GM12865 (cell line): ENCODE results near the gene CDH4.

Experiments used
- DNase-seq: peaks from one replicate; pipeline ENCODE4 v3.0.0; 2010; ENCODE audit warnings: low read depth
- H3K4me3 ChIP-seq: 2 replicates; pipeline ENCODE4 v1.5.1; 2011; ENCODE audit warnings: mild to moderate bottlenecking, low read depth, low read length, control low read depth
- TF ChIP-seq, protein P1 (sequence below): IDR thresholded peaks from 2 replicates; pipeline ENCODE4 v1.5.1; 2011; ENCODE audit warnings: low read length, control low read depth, low read depth, inconsistent platforms; ENCODE audit not compliant: insufficient read depth; ENCODE audit errors: missing control alignments

The CDH4 gene

DNA sequence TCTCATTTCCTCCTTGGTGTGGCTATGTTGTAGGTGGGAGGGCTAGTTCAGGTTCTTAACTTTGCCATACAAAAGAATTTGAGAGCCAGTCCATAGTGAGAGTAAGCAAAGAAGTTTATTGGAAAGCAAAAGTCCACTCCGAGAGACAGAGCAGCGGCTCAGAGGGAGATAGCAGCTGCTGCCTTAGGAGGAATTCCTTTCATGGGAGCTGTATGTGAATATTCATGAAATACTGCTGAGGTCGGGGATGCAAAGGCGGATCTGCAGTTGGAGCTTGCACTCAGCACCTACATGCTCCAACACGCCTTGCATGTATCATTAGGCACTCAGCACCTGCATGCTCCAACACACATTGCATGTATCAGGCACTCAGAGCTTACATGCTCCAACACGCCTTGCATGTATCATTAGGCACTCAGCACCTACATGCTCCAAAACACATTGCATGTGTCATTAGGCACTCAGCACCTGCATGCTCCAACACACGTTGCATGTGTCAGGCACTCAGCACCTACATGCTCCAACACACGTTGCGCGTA, 54.9 kb downstream of the CDH4 start:
- DNase-seq, result no peak
- TF ChIP-seq, protein P1, sequence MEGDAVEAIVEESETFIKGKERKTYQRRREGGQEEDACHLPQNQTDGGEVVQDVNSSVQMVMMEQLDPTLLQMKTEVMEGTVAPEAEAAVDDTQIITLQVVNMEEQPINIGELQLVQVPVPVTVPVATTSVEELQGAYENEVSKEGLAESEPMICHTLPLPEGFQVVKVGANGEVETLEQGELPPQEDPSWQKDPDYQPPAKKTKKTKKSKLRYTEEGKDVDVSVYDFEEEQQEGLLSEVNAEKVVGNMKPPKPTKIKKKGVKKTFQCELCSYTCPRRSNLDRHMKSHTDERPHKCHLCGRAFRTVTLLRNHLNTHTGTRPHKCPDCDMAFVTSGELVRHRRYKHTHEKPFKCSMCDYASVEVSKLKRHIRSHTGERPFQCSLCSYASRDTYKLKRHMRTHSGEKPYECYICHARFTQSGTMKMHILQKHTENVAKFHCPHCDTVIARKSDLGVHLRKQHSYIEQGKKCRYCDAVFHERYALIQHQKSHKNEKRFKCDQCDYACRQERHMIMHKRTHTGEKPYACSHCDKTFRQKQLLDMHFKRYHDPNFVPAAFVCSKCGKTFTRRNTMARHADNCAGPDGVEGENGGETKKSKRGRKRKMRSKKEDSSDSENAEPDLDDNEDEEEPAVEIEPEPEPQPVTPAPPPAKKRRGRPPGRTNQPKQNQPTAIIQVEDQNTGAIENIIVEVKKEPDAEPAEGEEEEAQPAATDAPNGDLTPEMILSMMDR, result no peak

DNA sequence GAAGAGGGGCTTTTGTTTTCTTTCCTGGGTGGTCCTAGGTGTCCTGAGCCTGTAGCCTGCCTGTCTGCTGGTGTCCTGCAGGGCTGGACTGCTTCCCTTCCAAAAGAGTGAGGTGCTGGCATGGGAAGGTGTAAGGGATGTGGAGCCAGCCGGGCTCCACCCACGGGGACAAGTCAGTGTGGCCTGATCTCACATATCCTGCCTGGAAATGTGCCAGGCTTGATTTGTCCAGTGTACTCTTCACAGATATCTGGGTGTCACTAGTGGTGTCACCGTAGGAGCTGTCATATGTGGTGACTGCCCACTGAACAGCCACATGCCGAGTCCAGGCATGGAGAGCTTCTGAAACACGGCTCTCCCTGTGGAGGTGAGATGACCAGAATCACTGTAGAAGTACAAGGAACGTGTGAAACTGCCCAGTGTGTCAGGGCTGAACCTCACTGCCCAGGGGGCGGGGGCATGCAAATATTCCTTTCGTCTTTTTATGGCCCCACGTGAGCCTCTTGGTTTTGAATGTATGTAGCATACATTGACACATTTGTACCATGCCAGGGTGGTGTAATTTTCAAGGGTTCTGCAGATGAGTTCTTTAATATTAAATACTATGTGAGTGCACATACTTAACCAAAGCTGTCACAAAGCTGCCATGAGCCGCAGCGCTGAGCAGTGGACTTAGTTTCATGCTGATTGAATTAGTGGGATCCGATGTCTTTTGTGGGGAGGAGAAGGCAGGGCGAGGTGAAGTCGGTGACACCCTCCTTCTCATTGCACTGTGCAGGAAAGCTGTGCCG, 55.8 kb downstream of the CDH4 start:
- H3K4me3 ChIP-seq, result no peak overlapping the region
- no peak for DNase-seq
- TF ChIP-seq, protein P1, result no peak

More for the DNA sequence above, 54.9 kb downstream of the CDH4 start:
- no peak overlapping the region for H3K4me3 ChIP-seq

DNA sequence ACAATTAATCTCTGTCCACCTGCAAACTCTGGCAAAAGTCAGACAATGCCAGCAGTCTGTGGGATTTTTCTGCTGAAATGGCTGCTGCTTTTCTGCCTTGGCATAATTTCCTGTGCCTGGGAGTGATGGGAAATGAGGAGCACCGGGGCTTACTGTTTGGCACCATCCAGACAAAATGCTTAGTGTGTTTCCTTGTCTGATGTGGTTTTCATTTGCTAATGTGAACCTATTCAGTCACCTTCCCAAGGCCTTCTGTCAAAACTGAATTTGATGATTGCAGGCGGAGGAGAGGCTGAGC, 56.4 kb downstream of the CDH4 start:
- H3K4me3 ChIP-seq, result no peak overlapping the region
- TF ChIP-seq, protein P1, result no peak
- DNase-seq, result no peak

DNA sequence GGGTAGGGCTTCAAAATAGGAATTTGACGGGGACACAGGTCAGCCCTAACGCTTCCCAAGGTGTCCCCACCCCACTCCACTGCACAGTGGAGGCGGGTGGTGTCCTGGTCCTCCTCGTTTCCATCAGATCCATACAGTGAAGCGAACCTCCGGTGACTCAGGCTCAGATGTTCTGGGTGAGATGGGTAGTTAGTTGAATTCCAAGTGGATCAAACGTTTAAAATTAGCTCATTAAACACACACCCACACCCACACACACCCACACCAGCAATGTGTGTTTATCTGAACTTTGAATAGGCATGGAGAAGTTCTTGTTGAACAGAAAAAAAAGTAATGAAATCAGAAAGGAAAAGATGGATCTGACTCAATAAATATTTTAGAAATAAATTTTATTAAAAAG, 58.9 kb downstream of the CDH4 start:
- H3K4me3 ChIP-seq, result no peak overlapping the region
- DNase-seq, result no peak
- TF ChIP-seq, protein P1, result no peak

DNA sequence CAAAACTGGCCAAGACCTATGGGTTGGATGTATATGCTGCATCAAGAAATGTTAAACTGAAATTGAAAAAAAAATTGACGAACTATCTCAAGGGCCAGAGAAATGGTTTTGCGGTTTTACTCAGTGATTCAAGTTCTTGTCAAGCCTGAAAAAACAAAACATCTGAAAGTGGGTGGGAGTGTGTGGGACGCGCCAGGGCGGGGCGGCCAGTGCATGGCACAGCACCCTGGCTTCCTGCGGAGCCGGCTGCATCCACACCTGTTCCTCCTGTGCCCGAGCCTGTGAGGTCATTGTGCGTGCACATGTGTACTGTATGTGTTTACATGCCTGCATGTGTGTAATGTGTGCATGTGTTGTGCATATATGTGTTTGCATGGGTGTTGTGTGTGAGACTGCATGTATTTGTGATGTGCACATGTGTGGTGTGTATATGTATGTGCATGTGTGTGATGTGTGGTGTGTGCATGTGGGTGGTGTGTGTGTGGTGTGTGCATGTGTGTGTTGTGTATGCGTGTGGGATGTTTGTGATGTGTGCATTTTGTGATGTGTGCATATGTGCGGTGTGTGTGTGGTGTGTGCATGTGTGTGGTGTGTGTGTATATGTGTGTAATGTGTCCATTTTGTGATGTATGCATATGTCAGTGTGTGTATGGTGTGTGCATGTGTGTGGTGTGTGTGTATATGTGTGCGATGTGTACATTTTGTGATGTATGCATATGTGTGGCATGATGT, 59.8 kb downstream of the CDH4 start:
- no peak overlapping the region for H3K4me3 ChIP-seq
- TF ChIP-seq, protein P1, result no peak
- DNase-seq, result no peak

DNA sequence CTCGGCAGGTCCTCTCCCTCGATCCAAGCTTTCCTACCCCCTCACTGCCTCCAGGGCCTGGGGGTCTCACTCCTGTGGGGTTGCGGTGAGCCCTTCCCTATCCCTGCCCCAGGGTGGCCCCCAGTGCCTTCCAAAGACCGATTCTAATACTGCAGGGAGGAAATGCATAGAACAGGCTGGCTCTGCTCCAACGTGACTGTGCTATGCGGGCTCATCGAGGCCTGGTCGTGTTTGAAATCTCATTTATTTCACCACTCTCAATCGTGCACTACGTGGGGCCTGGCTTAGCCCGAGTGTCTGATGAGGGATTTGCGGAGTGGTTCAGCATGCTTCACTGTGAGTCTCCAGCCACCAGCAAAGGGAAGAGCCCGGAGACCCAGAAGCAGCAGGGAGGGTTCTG, 60.9 kb downstream of the CDH4 start:
- TF ChIP-seq, protein P1, result no peak
- no peak for DNase-seq
- no peak overlapping the region for H3K4me3 ChIP-seq
